SK-N-SH treated with all-trans-retinoic acid at 6 μM for 48 hours (cell line): ENCODE measurements around the gene HMX1.

Experiments used
- ATAC-seq: fragments of 200-7000 bp; cut with Tn5 transposase; 3 replicates; pipeline ENCODE4 v1.9.1; 2020; ENCODE audit warnings: mild to moderate bottlenecking, moderate library complexity
- ARNTL ChIP-seq: fragments of 450-650 bp; formaldehyde crosslinking; IDR thresholded peaks from 2 replicates; pipeline ENCODE4 v1.5.0; 2020; ENCODE audit warnings: low read depth, mild to moderate bottlenecking, moderate library complexity, borderline replicate concordance
- BACH2 ChIP-seq: fragments of 250-450 bp; sonication (Bioruptor Pico); IDR thresholded peaks from 2 replicates; pipeline ENCODE4 v1.9.0; 2021; ENCODE audit warnings: mild to moderate bottlenecking, borderline replicate concordance
- CREB5 ChIP-seq: fragments of 250-450 bp; sonication (Bioruptor Pico); IDR thresholded peaks from 2 replicates; pipeline ENCODE4 v1.5.1; 2020; ENCODE audit warnings: low read depth, mild to moderate bottlenecking, moderate library complexity
- CSDC2 ChIP-seq: fragments of 250-450 bp; sonication (Bioruptor Pico); IDR thresholded peaks from 2 replicates; pipeline ENCODE4 v1.5.0; 2020; ENCODE audit warnings: mild to moderate bottlenecking, moderate library complexity
- CSRNP3 ChIP-seq: fragments of 250-450 bp; sonication (Bioruptor Pico); IDR thresholded peaks from 2 replicates; pipeline ENCODE4 v1.5.1; 2021; ENCODE audit warnings: mild to moderate bottlenecking, moderate library complexity
- ESRRG ChIP-seq: fragments of 250-450 bp; sonication (Bioruptor Pico); IDR thresholded peaks from 2 replicates; pipeline ENCODE4 v1.6.1; 2021; ENCODE audit warnings: mild to moderate bottlenecking
- GLIS3 ChIP-seq: fragments of 250-450 bp; sonication (Bioruptor Pico); IDR thresholded peaks from 2 replicates; pipeline ENCODE4 v1.5.0; 2020; ENCODE audit warnings: mild to moderate bottlenecking, moderate library complexity
- ISL1 ChIP-seq: fragments of 250-450 bp; sonication (Bioruptor Pico); IDR thresholded peaks from 2 replicates; pipeline ENCODE4 v2.1.2; 2022; ENCODE audit warnings: mild to moderate bottlenecking, moderate library complexity
- OSR1 ChIP-seq: fragments of 250-450 bp; sonication (Bioruptor Pico); IDR thresholded peaks from 2 replicates; pipeline ENCODE4 v1.8.0; 2022; ENCODE audit warnings: moderate library complexity, mild to moderate bottlenecking, inconsistent platforms
- PATZ1 ChIP-seq: fragments of 250-450 bp; sonication (Bioruptor Pico); IDR thresholded peaks from 2 replicates; pipeline ENCODE4 v1.8.0; 2020; ENCODE audit warnings: mild to moderate bottlenecking, moderate library complexity, borderline replicate concordance
- POU6F1 ChIP-seq: fragments of 250-450 bp; sonication (Bioruptor Pico); IDR thresholded peaks from 2 replicates; pipeline ENCODE4 v1.8.0; 2021; ENCODE audit warnings: low read depth, mild to moderate bottlenecking, moderate library complexity, borderline replicate concordance
- PPARA ChIP-seq: fragments of 250-450 bp; sonication (Bioruptor Pico); IDR thresholded peaks from 2 replicates; pipeline ENCODE4 v1.5.0; 2020; ENCODE audit warnings: mild to moderate bottlenecking, borderline replicate concordance
- RARB ChIP-seq: fragments of 250-450 bp; sonication (Bioruptor Pico); IDR thresholded peaks from 2 replicates; pipeline ENCODE4 v1.8.0; 2021; ENCODE audit warnings: mild to moderate bottlenecking, moderate library complexity
- SNAI2 ChIP-seq: fragments of 250-450 bp; sonication (Bioruptor Pico); IDR thresholded peaks from 2 replicates; pipeline ENCODE4 v1.5.0; 2020; ENCODE audit warnings: mild to moderate bottlenecking, moderate library complexity
- TOX ChIP-seq: fragments of 250-450 bp; sonication (Bioruptor Pico); IDR thresholded peaks from 2 replicates; pipeline ENCODE4 v1.8.0; 2021; ENCODE audit warnings: mild to moderate bottlenecking, moderate library complexity, borderline replicate concordance
- ZC3H10 ChIP-seq: fragments of 250-450 bp; sonication (Bioruptor Pico); IDR thresholded peaks from 2 replicates; pipeline ENCODE4 v1.5.1; 2021; ENCODE audit warnings: mild to moderate bottlenecking, moderate library complexity
- ZFP3 ChIP-seq: fragments of 250-450 bp; sonication (Bioruptor Pico); IDR thresholded peaks from 2 replicates; pipeline ENCODE4 v1.5.0; 2020; ENCODE audit warnings: mild to moderate bottlenecking, moderate library complexity
- ZFP30 ChIP-seq: fragments of 450-650 bp; formaldehyde crosslinking; IDR thresholded peaks from 2 replicates; pipeline ENCODE4 v1.5.0; 2022; ENCODE audit warnings: mild to moderate bottlenecking, moderate library complexity
- ZNF565 ChIP-seq: fragments of 450-650 bp; formaldehyde crosslinking; conservative IDR thresholded peaks from 2 replicates; pipeline ENCODE4 v1.5.0; 2020; ENCODE audit warnings: low read depth, mild to moderate bottlenecking, moderate library complexity
- ZNF70 ChIP-seq: fragments of 450-650 bp; formaldehyde crosslinking; IDR thresholded peaks from 2 replicates; pipeline ENCODE4 v1.5.0; 2020; ENCODE audit warnings: mild to moderate bottlenecking, moderate library complexity
- ZNF8 ChIP-seq: fragments of 450-650 bp; formaldehyde crosslinking; IDR thresholded peaks from 2 replicates; pipeline ENCODE4 v1.5.0; 2020; ENCODE audit warnings: mild to moderate bottlenecking, moderate library complexity
- TF ChIP-seq, protein P1 (sequence below): fragments of 250-450 bp; sonication (Bioruptor Pico); IDR thresholded peaks from 2 replicates; pipeline ENCODE4 v1.5.0; 2020; ENCODE audit warnings: mild to moderate bottlenecking, moderate library complexity

HMX1 gene

GRCh38 chr4:8854931-8855330 is 16.7 kb downstream of the HMX1 start (continued):
- TF ChIP-seq PATZ1 (CRISPR knock-in tag) (no peak), CREB5 (CRISPR knock-in tag) (no peak), CSDC2 (no peak), ZFP3 (no peak), ZNF8 (CRISPR knock-in tag) (no peak), PPARA (CRISPR knock-in tag) (no peak), CSRNP3 (CRISPR knock-in tag) (no peak), ARNTL (no peak), ZNF70 (CRISPR knock-in tag) (no peak), BACH2 (no peak), RARB (CRISPR knock-in tag) (no peak)

- no peak for ATAC-seq
- TF ChIP-seq ESRRG (CRISPR knock-in tag), result no peak
- TF ChIP-seq PATZ1 (CRISPR knock-in tag), result no peak
- TF ChIP-seq GLIS3, result no peak
- TF ChIP-seq OSR1, result no peak
- no peak for TF ChIP-seq POU6F1 (CRISPR knock-in tag)
- TF ChIP-seq BACH2, result no peak
- no peak for TF ChIP-seq ZNF8 (CRISPR knock-in tag)
- TF ChIP-seq ZC3H10 (CRISPR knock-in tag), result no peak
- TF ChIP-seq SNAI2 (CRISPR knock-in tag), result no peak
- no peak for TF ChIP-seq TOX (CRISPR knock-in tag)
- no peak for TF ChIP-seq ARNTL
- TF ChIP-seq RARB (CRISPR knock-in tag), result no peak
- TF ChIP-seq ZFP3, result no peak
- TF ChIP-seq, protein P1, sequence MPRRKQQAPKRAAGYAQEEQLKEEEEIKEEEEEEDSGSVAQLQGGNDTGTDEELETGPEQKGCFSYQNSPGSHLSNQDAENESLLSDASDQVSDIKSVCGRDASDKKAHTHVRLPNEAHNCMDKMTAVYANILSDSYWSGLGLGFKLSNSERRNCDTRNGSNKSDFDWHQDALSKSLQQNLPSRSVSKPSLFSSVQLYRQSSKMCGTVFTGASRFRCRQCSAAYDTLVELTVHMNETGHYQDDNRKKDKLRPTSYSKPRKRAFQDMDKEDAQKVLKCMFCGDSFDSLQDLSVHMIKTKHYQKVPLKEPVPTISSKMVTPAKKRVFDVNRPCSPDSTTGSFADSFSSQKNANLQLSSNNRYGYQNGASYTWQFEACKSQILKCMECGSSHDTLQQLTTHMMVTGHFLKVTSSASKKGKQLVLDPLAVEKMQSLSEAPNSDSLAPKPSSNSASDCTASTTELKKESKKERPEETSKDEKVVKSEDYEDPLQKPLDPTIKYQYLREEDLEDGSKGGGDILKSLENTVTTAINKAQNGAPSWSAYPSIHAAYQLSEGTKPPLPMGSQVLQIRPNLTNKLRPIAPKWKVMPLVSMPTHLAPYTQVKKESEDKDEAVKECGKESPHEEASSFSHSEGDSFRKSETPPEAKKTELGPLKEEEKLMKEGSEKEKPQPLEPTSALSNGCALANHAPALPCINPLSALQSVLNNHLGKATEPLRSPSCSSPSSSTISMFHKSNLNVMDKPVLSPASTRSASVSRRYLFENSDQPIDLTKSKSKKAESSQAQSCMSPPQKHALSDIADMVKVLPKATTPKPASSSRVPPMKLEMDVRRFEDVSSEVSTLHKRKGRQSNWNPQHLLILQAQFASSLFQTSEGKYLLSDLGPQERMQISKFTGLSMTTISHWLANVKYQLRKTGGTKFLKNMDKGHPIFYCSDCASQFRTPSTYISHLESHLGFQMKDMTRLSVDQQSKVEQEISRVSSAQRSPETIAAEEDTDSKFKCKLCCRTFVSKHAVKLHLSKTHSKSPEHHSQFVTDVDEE (CRISPR knock-in tag), result no peak
- TF ChIP-seq ISL1 (CRISPR knock-in tag), result no peak
- TF ChIP-seq CSRNP3 (CRISPR knock-in tag), result no peak
- no peak for TF ChIP-seq ZNF565 (CRISPR knock-in tag)
- no peak for TF ChIP-seq CREB5 (CRISPR knock-in tag)
- TF ChIP-seq ZFP30 (CRISPR knock-in tag), result no peak
- no peak for TF ChIP-seq PPARA (CRISPR knock-in tag)
Observed at GRCh38 chr4:8854016-8854415, 17.6 kb downstream of the HMX1 start.
